Activated CD8-positive, alpha-beta memory T cell treated with anti-CD3 and anti-CD28 coated beads for 24 hours (primary cell): ENCODE data around the gene RPH3AL.
"Not testable (repeated sequence)": the region's sequence is repeated elsewhere in the genome, so short reads cannot be mapped to it uniquely, and the experiment has no call there.

Experiments
- DNase-seq: peaks from one replicate; pipeline ENCODE4 v3.0.0-alpha.2; 2020

The RPH3AL gene

GRCh38 chr17:234163-234993, 118.2 kb downstream of the RPH3AL start:
- not testable (repeated sequence) for DNase-seq

DNA sequence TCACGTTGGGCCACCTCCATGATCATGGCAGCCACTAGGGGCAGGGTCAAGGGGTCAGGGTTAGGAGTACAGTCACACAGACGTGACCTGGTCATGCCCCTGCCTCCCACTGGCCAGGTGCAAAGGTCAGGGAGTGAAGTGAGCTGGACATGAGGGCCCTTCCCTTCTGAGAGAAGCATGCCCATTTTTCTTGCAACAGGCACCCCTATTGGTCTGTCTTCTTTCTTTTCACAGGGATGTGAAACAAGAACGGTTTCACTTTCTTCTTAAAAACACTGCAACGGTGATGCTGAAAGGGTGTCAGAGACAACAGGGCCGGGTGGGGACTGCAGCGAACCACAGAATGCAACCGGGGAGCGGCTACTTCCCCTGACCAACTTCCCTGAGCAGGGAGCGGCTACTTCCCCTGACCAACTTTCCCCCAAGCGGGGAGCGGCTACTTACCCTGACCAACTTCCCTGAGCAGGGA, 119.1 kb downstream of the RPH3AL start:
- DNase-seq, result no peak

DNA sequence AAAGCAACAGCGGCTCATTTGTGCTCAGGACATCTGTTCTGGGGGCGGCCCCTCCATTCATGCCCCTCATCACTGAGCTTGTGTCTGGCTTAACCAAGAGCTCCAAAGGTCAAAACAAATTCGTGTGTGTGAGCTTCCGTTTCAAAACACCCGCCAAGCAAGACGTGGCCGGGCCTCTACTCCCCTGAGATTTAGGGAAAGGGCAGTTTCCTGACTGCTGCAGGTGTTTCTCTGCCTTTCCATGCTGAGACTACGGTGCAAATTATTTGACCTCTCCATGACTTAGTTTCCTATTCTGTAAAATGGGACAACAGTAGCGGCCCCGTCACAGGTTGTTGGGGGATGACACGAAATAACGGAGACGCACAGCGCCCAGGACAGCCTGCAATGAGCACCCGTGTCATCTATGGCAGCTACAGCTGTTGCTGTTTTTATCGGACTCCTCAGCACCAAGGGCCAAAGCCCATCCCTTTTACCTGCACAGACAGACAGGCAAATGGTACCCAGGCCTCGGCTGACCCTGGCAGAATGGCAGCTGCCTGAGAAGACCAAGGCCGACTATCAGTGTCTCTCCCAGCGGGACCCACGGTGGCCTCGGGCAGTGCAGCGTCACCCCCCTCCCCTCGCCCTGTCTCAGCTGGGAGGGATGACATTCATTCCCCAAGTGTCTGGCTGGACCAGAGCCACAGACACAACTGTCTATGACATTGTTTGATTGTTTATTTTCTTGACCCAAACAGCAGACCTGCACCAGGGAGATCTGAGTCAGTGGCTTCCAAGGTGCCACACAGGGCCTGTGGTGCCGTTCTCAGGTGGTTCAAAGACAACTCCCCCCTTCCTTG, 120.4 kb downstream of the RPH3AL start:
- no peak for DNase-seq

GRCh38 chr17:231191-231965, 121.2 kb downstream of the RPH3AL start:
- DNase-seq, result no peak

DNA sequence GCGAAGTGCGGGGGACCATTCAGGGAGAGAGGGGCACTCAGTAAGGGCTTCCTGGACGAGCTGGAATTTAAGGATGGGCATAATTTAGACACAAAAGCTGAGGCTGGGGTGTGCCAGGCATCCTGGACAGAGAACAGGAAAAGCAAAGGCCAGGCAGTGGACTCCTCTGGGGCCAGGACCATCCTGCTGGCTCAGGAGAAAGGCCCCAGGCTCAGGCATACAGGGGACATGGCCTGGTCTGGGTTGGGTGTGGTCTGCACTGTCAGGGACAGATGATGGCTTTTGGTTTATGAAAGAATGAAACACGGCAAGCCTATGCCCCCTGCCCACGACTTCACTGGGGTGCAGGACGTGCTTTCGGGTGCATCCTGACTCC, 122.2 kb downstream of the RPH3AL start:
- DNase-seq, result no peak

GRCh38 chr17:229709-230394, 122.8 kb downstream of the RPH3AL start:
- no peak for DNase-seq

GRCh38 chr17:228951-229708, 123.5 kb downstream of the RPH3AL start:
- no peak for DNase-seq

DNA sequence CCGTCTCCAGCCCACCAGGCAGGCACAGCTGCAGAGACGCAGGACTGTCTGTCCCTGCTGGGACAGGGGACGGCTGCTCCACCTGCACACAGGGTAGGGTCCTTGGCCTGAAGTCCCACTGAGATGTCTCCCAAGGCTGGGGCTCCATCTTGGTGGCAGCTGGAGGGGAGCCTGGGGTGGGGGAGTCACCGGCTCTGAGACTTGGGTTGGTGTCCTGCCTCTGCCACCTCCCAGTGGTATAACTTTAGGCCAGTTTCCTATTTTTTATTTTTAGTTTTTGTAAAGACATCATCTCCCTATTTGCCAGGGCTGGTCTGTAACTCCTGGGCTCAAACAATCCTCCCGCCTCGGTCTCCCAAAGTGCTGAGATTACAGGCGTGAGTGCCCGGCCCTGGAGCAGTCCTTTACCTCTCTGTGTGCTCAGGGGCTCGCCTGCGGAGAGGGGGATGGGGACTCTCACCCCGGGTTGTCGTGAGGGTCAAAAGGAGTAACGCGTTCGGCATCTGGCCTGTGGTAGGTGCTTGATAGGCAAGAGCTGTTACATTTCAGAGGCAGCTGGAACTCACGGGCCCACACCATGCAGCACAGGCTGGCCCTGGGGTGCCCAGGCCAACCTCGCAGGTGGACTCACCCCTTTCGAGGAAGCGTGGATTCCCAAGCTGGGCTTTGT, 124.5 kb downstream of the RPH3AL start:
- DNase-seq, result no peak

DNA sequence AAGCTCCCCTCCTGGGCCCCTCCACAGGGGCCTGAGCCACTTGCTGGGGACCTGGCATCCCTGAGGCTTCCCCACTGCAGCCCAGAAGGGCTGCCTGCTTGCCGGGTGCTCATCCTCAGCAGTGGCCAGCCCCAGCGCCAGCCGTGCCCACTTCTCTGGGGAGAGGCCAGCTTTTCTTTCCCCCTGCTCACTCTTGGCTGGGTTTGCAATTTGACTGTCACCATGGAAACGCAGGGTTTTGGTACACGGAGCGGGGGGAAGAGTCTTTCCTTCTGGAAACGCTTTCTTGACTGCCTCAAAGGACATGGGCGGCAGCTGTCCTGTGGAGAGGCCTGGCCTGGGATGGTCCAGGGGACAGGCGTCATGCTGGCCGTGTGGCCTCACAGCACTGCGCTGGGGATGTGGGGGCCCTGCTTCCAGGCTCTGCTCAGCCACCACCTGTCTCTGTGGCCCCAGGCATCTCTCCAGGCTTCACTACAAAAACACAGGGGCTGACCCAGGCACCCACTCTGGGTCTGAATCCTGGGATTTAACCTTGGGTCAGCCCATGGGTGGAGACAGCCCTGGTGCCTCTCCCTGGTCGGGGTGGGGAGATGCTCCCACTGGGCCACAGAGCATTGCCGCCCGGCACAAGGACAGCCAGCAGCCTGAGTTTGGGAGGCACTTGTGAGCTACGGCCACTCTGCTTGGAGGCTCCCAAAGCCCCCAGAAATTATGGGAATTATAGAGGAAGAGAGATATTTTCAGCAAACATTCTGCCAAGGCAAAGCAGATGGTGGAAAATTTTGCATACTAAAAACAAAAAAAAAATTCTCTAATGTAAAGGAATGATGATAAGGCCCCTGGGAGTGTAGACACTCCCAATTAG, 125.3 kb downstream of the RPH3AL start:
- no peak for DNase-seq

GRCh38 chr17:226108-227077, 126.2 kb downstream of the RPH3AL start:
- DNase-seq, result no peak

GRCh38 chr17:225551-225950, 127.1 kb downstream of the RPH3AL start:
- no peak for DNase-seq

DNA sequence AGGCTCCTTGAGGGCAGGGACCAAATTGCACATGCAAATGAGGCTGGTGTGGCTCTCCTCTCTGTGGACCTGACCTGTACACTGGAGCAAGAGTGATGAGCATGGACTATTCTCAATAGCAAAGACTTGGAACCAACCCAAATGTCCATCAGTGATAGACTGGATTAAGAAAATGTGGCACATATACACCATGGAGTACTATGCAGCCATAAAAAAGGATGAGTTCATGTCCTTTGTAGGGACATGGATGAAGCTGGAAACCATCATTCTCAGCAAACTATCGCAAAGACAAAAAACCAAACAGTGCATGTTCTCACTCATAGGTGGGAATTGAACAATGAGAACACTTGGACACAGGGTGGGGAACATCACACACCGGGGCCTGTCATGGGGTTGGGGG, 128.0 kb downstream of the RPH3AL start:
- DNase-seq, result not testable (repeated sequence)

GRCh38 chr17:223723-224471, 128.7 kb downstream of the RPH3AL start:
- no peak for DNase-seq

GRCh38 chr17:222172-222571, 130.4 kb downstream of the RPH3AL start:
- DNase-seq, result no peak

GRCh38 chr17:219696-220095, 132.9 kb downstream of the RPH3AL start:
- DNase-seq, result no peak

DNA sequence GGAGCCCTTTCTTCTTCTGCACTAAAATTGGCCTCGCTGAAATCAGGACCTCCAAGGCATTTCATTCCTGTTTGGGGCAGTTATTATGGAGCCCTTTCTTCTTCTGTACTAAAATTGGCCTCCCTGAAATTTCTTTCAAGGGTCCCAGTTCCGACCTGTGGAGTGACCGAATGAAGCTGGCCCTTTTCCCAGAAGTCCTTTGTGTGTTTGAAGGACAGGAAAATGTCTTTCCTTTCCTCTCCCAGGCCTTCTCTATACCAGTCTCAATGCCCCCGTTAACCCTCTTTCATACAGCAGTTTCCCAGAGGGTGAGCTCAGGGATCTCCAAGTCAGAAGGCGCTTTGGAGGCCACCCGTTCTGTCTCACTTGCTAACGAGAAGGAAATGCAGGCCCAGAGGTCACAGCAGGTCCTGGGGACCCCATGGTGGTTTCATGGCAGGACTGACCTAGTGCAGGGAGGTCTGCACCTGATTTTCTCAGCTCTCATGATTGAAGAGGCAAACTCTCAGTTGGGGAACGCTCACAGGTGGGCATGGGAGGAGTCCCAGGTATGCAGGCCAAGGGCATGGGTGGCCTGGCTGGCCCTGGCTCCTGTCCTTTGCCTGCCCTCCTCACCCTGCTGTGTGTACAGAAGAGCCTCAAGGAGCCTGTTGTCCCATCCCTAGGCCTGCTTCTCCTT, 134.0 kb downstream of the RPH3AL start:
- DNase-seq, result no peak

DNA sequence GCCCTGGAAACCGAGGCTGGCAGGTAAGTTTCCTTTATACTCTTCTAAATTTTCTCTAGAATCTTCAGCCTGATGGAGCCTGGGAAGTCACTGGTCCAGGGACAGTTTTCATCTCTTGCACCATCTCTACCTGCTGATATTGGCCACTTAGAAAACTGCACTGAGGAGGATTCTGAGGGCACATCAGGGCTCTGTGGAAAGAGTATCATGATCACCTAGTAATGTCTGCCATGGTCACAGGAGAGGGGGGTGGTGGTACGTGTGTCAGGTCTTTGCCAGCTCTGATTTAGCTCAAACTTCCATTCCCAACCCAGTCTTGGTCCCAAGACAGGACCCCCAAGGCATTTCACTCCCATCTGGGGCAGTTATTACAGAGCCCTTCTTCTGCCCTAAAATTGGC, 136.0 kb downstream of the RPH3AL start:
- no peak for DNase-seq
